Coronary artery (tissue), 2 donors: ENCODE measurements around the gene FHAD1.

Source experiments
- DNase-seq: peaks from one replicate; pipeline ENCODE4 v3.0.0-alpha.2; 2017; ENCODE audit warnings: low spot score
- H3K27ac ChIP-seq, 2 donors: fragments of 200-600 bp; sonication (generic); one replicate each; pipeline ENCODE4 v1.5.1; 2016 to 2019
- H3K4me3 ChIP-seq: fragments of 200-600 bp; sonication (generic); 2 replicates; pipeline ENCODE4 v1.5.1; 2016; ENCODE audit warnings: mild to moderate bottlenecking, moderate library complexity
- TF ChIP-seq, protein P1 (sequence below): fragments of 200-600 bp; sonication (generic); IDR thresholded peaks from one replicate; pipeline ENCODE4 v1.5.1; 2019; ENCODE audit warnings: antibody characterized with exemption

FHAD1 gene

DNA sequence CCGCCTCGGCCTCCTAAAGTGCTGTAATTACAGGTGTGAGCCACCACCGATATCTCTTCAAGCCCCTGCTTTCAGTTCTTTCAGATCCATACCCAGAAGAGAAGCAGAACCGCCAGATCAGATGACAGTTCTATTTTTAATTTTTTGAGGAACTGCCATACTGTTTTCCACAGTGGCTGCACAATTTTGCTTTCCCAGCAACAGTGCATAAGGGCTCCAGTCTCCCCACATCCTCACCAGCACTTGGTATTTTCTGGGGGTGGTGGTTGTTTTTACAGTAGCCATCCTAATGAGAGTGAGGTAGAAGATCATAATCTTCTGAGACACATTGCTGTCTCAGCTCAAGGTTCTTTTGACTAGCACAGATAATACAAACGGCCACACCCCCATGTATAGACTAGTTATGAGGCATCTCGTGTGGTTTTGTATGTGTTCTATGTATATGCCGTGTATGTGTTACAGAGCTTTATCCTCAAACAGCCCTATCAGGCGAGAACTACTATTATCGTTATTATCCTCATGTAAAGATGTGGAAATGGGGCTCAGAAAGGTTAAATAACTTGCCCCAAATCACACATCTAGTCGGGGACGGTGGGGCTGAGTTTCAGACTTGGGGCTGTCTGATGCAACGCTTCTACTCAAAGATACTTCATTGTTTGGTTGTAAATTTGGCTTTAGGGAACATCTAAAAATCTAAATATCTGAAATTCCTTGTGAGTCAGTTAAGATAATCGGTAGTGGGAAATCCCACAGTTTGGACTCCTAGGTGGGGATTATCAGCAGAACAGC lies 12.0 kb downstream of the FHAD1 start:
- no peak for DNase-seq
- TF ChIP-seq, protein P1, sequence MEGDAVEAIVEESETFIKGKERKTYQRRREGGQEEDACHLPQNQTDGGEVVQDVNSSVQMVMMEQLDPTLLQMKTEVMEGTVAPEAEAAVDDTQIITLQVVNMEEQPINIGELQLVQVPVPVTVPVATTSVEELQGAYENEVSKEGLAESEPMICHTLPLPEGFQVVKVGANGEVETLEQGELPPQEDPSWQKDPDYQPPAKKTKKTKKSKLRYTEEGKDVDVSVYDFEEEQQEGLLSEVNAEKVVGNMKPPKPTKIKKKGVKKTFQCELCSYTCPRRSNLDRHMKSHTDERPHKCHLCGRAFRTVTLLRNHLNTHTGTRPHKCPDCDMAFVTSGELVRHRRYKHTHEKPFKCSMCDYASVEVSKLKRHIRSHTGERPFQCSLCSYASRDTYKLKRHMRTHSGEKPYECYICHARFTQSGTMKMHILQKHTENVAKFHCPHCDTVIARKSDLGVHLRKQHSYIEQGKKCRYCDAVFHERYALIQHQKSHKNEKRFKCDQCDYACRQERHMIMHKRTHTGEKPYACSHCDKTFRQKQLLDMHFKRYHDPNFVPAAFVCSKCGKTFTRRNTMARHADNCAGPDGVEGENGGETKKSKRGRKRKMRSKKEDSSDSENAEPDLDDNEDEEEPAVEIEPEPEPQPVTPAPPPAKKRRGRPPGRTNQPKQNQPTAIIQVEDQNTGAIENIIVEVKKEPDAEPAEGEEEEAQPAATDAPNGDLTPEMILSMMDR: no peak
- no peak overlapping the region for H3K4me3 ChIP-seq
- H3K27ac ChIP-seq: peak overlapping the region in 1 of 2 donors; percentile 33

DNA sequence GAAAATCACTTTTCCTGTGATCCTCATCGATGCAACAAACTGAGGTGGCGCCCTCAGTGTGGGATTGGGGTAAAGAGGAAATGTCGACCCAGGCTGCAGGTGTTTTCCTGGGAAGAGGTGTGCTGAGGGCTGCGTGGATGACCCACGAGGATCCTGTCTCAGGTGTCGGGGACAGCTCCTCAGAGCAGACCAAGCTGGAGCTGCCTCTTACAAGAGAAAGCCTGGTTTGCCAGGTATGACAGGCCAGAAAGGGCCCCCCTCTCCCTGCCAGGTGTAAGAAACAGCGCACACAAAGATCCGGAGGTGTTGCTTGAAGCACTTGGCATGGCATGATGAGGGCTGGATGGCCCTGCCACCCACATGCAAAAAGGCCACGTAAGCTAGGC lies 12.6 kb downstream of the FHAD1 start:
- no peak for DNase-seq
- H3K4me3 ChIP-seq: no peak overlapping the region
- H3K27ac ChIP-seq: no peak overlapping the region
- TF ChIP-seq, protein P1: no peak

DNA sequence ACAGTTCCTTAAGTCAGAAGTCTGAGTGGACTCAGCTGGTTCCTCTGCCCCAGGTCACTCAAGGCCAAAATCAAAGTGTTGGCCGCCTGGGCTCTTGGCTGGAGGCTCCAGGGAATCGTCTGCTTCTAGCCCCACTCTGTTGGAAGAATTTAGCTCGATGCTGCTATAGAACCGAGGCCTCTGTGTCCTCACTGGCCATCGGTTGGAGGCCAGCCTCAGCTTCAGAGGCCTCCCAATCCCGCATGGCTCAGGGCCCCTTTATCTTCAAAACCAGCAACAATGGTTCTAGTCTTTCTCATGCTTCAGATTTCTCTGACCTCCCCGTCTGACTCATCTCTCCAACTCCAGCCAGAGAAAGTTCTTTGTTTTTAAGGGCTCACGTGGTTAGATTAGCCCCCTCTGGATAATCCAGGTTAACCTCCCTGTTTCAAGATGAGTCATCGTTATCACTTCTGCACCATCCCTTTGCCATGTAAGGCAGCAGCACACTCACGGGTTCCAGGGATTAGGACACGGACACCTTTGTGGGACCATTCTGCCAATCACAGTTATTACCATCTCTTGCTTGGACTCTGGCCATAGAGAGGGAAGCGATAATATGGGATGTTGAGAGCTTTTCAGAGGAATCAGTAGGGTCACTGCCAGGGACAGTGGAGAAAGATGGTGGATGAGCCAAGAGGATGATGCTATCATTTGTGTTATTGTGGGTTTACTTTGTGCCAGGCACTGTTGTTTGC lies 13.6 kb downstream of the FHAD1 start:
- Histone ChIP-seq H3K27ac (peak overlapping the region in 1 of 2 donors; percentile 56), H3K4me3 (no peak overlapping the region)
- DNase-seq: no peak
- TF ChIP-seq, protein P1: no peak

DNA sequence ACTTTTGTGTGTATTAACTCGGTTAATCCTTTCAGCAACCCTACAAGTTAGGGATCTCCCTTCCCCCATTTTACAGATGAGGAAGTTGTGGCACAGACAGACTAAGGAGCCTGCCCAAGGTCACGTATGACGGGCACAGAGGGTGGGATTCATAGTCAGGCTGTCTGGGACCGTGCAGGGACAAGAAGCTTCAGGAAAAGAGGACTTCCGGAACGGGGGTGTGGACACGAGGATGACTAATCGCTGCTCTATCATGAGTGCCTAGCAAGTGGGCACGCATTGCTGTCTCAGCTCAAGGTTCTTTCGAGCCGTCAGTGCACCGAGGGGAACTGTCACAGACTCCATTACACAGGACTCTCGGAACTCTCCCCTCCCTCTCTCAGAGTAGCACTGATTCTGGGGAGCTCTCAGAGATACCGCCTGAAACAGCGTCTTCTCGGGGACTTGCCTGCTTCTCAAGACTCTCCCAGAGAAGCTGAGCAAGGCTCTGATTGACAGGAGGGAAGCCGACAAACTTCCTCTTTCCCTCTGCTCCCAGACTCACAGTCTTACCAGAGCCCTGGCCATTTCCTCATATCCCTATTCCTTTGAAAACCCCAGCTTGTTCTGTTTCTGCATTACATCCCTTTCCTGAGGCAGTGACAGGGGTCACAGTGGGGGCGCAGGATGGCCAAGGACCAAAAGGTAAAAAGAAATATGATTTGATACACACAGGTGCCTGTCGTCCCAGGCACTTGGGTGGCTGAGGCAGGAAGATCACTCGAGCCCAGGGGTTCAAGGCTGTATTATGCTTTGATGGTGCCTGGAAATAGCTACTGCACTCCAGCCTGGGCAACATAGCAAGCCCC lies 14.4 kb downstream of the FHAD1 start:
- Histone ChIP-seq H3K27ac (peak overlapping the region in 1 of 2 donors; percentile 56), H3K4me3 (peak overlapping the region; percentile 30)
- DNase-seq: no peak
- TF ChIP-seq, protein P1: no peak

DNA sequence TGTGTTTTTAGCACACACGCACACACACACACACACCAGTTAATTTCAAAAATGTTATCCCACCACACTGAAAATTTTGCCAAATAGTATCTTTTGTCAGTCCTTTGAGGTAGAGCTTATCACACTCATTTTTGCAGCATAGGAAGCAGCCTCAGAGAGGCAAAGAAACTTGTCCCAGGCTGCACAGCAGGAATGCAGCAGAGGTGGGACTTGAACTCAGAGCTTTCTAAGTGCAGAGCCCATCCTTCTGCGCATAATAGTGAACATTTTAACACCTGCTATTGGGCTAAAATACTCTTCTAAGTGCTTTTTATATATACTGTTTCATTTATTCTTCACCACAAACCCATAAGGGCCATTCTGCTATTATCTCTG lies 15.0 kb downstream of the FHAD1 start:
- Histone ChIP-seq H3K4me3 (no peak overlapping the region), H3K27ac (peak overlapping the region in 1 of 2 donors; percentile 19)
- DNase-seq: no peak
- TF ChIP-seq, protein P1: no peak

DNA sequence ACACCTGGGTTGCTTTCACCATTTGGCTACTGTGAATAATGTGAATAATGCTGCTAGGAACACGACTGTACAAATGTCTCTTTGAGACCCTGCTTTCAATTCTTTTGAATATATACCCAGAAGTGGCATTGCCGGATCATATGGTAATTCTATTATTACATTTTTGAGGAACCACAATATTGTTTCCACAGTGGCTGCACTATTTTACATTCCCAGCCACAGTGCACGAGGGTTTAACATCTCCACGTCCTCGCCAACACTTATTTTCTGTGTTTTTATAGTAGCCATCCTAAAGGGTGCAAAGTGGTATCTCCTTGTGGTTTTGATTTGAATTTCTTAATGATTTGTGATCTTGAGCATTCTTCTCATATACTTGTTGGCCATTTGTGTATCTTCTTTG lies 15.7 kb downstream of the FHAD1 start:
- Histone ChIP-seq H3K27ac (no peak overlapping the region), H3K4me3 (no peak overlapping the region)
- TF ChIP-seq, protein P1: no peak
- no peak for DNase-seq
